DMS 273 (cell line): ENCODE data around the gene HMGCL.
"Not testable (repeated sequence)": the region's sequence is repeated elsewhere in the genome, so short reads cannot be mapped to it uniquely, and the experiment has no call there.

Source experiments
- DNase-seq: peaks from one replicate; lab custom pipeline; 2025; ENCODE audit not compliant: unreplicated experiment; lab: John Stamatoyannopoulos, UW

The HMGCL gene

DNA sequence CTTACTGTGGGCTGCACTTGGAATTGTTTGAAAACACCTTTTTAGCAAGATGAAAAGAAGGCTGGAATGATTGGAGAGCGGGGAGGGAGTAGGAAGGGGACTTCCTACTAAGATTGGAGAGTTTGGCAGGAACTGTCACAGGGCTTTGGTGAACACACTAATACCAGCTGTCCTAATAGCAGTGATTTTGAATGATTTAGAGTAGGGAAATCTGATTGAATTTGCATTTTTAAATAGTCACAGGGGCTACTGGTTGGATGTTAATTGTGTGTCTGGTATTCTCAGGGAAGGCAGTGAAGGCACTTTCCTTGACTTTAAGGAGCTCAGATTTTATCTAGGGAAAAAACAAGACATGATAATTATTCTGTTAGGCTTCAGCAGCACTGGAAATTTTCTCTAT, 2.5 kb upstream of the HMGCL start:
- DNase-seq = no peak

DNA sequence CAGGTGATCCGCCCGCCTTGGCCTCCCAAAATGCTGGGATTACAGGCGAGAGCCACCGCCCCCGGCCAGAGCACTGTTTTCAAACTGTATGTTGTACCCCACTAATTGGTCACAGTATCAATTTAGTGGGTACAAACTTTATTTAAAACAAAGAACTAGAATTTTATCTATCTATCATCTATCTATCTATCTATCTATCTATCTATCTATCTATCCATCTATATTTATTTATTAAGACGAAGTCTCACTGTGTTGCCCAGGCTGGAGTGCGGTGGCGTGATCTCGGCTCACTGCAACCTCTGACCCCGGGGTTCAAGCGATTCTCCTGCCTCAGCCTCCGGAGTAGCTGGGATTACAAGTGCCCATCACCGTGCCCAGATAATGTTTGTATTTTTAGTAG, 1.4 kb upstream of the HMGCL start:
- DNase-seq = not testable (repeated sequence)

DNA sequence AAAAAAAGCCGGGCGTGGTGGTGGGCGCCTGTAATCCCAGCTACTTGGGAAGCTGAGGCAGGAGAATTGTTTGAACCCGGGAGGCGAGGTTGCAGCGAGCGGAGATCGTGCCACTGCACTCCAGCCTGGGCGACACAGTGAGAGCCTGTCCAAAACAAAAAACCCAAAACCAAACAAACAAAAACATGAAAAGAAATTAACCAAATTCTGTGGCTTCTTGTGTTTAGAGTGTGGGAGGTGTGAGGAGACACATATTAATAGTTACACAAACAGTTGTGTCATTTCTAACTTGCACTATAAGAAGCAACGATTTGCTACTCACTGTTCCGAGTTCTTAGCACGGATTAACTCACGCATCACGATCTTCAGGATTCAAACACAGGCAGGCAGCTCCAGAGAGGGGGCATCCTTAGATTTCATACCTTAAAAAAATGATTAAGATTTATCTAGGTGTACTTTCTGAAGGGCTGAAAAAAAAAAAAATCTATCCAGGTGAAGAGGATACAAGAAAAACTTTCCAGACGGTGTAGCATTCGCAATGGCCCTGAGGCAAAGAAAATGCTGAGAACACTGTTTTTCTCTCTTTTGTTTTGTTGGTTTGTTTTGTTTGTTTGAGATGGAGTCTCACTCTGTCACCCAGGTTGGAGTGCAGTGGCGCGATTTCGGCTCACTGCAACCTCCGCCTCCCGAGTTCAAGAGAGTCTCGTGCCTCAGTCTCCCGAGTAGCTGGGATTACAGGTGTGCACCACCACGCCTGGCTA, 713 bp upstream of the HMGCL start:
- DNase-seq = no peak

DNA sequence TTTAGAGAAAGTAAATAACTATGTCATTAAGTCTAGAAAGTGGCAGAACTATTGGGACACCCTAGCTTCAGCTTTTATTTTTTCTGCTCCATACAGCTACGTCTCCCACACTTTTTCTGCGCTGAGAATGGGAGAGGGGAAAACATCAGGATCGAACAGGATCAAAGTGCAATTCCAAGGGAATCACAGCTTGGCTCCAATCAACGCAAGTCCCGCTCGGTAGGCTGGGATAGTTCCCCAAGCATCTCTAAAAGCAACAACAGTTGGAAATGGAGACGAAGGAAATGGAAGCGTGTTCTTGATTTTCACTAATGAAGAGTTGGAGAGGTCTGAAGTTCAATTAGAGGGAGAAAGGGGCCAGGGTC, 536 bp downstream of the HMGCL start:
- peak; percentile 43 for DNase-seq

DNA sequence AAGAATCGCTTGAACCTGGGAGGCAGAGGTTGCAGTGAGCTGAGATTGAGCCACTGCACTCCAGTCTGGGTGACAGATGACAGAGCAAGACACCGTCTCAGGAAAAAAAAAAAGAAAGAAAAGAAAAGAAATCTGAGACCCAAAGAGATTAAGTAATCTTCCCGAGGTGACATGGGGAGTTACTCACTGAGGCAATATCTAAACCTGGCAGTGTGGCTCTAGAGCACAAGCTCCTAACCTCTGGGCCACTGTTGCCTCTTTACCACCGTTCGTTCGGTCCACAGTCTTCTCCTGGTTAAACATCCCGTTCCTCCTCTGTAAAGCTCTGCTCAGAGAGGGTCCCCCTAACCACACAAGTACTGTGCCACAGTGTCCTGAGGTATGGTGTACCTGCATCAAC, 1.5 kb downstream of the HMGCL start:
- no peak for DNase-seq

DNA sequence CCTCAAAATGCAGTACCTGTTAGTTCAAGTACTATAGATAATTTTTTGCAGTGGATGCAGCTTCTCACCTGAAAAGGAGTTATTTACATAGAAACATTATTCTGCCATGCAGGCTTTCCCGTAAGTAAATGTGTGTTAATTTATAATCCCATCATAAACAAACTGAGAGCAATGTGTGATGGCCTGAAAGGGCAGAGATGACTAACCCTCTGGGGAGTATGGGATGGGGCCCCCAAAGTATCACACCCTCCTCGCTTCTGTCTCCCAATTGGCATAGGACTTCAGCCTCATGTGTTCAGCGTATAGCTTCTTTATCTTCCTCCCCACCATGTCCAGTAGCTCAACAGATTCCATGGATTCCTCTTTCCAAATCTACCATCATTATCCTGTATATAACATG, 7.6 kb downstream of the HMGCL start:
- no peak for DNase-seq

DNA sequence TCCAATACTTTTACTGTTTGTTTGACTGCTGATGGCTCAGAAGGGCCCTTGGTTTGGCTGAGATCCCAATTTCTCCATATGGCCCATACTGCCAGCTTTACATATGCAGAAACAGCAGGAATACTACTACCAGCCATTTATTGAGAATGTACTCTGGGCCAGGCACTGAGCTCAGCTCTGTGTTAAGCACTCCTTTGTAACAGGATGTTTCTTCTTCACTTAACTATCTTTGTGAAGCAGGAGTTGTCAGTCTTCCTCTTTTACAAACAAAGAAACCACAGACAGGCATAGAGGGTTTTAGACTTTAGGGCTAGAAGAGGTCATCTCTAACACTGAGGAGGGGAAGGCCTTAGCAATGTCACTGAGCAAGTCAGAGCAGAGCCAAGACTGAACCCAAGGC, 8.3 kb downstream of the HMGCL start:
- peak; percentile 81 for DNase-seq

DNA sequence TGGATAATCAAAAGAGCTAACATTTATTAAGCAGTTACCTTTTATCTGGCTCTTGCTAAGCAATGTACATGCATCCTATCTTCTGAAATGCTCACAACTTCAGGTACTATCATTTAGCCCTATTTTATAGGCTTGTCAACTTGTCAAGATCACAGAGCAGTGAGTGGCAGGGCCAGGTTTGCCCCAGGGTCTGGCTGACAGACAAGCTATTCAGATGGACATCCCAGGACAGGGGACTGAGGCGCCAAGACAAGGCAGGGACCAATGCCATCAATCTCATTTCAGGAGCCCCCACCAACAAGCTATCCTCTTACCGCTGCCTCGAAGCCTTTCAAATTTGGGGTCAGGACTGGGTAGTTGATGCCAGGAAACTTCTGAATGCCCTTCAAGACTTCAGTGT, 8.9 kb downstream of the HMGCL start:
- no peak for DNase-seq

DNA sequence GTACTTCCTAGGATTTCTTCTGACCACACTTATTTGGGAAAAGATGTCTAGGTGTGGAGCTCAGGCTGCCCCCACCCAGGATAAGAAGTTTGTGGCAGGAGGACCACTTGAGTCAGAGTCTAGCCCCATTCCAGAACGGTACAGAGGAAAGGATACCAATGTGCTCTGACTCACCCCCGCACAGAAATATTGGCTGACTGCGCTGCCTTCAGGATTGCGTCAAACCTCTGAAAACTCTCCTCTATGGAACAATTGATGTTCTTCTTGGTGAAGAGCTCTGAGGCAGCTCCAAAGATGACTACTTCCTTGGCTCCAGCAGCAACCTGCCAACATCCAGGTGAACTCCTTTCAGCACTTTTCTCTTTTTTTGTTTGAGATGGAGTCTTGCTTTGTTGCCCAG, 11.2 kb downstream of the HMGCL start:
- no peak for DNase-seq

DNA sequence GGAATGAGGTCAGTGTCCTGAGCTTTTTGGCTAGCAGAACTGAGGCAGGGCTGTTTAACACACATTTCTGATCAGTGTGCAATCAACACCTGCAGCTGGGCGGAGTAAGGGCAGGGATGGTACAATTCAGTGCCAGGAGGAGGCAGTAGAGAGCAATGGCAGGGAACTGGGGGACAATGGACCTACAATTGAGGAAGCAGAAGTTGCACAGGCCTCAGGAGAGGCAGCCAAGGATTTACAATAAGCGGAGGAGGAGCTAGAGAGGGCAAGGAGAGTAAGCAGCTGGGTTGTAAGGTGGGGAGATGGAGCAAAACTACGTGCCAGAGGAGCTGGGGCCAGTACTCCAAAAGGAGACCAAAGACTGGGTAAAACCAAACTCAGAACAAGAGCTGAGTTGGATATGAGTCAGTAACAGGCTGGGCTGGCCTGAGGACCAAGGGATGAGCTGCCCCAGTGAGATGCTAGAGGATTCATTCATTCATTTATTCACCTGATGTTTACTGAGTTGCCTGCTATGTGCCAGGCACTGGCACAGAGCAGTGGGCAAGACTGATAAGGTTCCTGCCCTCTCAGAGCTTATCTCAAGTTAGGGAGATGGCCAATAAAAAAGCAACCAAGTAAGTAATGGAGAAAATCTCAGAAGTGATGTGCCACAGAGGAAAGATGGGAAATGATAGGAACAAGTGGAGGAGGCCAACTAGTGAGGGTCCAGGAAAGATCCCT, 14.2 kb downstream of the HMGCL start:
- peak; percentile 71 for DNase-seq

DNA sequence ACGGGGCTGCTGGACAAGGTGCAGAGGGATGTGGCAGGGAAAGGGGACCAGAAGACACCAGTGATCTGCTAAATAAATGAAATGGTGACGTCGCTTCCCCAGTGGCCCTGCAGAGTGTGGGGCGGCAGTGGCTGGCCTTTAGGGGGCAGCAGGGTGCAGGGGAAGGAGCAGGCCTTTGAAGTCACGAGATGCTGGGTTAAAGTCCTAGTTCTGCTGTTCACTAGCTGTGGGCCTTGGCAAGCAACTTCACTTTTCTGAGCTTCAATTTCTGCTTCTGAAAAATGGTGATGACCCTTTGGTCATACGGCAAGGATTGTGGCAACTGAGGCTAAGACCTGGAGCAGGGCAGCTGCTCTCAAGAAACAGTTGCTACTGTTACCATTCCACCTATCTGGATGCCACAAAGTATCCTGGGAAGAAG, 15.5 kb downstream of the HMGCL start:
- peak; percentile 88 for DNase-seq

DNA sequence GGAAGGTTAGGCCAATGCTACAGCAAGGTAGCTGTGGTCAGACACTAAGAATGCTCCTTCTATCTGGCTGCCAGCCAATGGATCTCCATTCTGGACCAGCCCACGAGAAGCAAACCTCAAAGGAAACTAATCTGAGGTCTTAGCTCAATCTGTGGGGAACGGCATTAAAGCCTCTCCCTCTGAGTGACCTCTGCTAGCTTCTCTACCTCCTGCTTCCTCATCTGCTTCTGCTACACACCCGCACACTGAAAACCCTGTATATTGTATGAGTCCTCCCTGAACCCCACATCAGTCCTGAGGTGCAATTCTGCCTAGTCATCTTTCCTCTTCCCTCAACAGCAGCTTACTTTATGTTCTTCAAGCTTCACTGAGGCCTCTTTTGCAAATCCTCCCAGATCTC, 17.8 kb downstream of the HMGCL start:
- DNase-seq = no peak

DNA sequence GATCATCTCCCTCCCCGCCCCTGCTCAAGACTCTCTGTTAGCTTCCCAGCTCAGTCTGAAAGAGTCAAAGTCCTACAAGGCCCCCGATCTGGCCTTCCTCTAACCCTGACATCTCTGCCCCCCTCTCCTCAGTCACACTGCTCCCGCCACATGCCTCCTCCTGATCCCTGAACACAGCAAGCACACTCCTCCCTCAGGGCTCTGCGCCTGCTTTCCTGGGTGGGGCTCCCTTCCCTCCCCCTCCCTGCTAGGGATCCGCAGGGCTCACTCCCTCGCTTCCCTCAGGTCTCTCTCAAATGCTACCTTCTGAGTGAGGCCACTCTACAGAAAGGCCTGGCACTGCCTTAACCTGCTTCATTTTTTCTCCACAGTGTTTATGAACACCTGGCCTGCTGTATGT, 18.9 kb downstream of the HMGCL start:
- no peak for DNase-seq

DNA sequence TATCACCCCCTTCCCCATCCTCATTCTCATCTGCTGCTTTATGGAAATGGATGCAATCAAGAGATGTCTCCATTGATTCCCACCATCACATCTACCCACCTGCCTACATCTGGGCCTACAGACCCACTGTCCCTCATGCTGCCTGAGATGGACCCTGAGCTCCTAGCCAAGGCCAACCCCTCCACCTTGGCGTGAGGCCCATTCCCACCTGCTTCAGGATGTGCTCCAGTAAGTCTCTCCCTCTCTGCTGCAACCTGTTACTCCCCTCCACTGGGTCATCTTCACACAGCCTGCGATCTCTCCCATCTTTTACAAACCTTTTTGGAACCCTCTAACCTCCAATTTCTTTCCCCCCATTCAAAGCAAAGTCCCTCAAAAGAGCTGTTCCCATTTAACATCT, 20.2 kb downstream of the HMGCL start:
- no peak for DNase-seq

DNA sequence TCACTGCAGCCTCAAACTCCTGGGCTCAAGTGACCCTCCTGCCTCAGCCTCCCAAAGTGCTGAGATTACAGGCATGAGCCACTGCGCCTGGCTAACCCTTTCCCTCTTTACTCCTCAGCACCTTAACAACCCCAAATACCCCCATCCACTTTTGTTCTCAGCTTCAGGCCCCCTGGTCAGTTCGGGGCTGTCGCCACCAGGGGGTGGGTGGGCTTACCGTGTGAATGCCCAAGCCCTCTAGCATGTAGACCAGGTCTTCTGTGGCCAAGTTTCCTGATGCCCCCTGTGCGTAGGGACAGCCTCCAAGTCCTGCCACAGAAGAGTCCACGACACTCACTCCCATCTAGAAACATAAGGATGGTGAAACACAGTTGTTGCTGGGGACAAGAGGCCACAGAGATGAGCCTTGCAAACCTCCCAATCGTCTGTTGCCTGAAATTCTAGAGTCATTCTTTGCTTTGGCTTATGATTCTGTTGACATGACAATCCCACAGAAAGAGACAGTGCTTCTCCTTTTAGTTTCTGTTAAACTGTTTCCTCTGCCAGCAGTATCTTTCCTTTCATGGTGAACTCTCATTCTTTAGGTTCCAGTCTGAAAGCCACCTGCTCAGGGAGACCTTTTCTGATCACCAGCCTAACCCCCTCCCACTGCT, 20.9 kb downstream of the HMGCL start:
- peak; percentile 33 for DNase-seq

DNA sequence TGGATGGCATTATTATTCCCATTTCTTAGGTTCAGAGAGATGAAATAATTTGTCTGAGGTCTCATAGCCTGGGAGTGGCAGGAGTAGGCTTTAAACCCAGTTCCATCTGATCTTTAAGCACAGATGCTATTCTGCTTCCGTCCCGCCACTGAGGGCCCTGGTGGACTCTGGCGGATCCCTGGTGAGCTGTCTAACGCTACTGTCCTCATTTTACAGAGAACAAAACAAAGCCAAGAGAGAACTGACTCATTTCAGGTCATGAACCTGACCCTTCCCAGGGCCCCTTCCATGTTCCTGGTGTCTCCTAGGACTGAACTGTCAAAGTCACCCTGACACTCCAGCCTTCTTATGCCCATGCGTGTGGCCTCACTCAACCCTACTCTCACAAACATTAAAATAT, 21.6 kb downstream of the HMGCL start:
- DNase-seq = no peak

DNA sequence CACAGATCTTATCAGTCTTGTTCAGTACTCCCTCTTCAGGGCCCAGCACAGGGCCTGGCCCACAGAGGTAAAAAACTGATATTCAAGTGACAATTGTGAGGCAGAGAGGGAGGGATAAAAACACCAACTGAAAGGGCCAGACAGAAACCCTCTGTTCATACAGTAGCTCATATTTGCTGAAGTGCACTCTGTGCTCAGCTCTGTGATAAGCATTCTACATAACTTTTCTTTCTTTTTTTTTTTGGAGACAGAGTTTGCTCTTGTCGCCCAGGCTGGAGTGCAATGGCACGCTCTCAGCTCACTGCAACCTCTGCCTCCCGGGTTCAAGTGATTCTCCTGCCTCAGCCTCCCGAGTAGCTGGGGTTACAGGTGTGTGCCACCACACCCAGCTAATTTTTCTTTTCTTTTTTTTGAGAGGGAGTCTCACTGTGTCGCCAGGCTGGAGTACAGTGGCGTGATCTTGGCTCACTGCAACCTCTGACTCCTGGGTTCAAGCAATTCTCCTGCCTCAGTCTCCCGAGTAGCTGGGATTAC, 22.4 kb downstream of the HMGCL start:
- not testable (repeated sequence) for DNase-seq

DNA sequence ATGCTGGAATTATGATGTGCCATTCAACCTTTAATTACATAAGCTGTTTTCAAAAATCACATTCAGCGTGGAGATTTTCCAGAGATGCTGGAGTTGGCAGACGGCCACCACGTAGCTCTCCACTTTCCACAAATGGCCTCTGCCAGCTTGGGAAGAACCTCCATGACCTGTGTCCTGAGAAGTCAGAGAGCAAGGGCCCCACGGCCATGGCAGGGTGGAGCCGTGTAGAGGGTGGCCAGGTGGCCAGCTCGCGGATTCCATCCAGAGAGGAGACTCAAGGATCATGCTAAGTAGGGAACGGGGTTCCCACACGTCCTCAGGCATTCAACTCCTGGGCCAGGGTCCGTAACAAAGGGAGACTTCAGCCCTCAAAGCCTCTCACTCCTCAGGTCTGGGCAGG, 23.4 kb downstream of the HMGCL start:
- peak; percentile 44 for DNase-seq

DNA sequence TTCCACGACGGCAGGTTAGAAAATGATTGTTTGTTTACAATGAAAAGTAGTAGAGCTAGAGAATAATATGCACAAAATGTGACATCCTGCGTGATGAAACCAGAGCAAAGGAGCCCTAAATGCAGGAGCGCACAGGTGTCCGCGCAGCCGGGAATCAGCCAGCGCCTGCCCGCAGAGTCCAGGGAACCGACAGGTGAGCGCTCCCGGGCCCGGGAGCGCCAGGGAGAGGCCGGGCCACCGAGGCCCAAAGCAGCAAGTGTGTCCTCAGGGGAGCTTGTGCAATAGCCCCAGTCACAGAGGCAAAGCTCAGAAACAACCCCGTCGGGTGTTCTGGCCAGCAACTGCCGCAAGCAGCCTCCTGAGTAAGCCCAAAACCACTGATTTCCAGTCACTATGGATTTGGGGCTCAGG, 23.9 kb downstream of the HMGCL start:
- DNase-seq = no peak

DNA sequence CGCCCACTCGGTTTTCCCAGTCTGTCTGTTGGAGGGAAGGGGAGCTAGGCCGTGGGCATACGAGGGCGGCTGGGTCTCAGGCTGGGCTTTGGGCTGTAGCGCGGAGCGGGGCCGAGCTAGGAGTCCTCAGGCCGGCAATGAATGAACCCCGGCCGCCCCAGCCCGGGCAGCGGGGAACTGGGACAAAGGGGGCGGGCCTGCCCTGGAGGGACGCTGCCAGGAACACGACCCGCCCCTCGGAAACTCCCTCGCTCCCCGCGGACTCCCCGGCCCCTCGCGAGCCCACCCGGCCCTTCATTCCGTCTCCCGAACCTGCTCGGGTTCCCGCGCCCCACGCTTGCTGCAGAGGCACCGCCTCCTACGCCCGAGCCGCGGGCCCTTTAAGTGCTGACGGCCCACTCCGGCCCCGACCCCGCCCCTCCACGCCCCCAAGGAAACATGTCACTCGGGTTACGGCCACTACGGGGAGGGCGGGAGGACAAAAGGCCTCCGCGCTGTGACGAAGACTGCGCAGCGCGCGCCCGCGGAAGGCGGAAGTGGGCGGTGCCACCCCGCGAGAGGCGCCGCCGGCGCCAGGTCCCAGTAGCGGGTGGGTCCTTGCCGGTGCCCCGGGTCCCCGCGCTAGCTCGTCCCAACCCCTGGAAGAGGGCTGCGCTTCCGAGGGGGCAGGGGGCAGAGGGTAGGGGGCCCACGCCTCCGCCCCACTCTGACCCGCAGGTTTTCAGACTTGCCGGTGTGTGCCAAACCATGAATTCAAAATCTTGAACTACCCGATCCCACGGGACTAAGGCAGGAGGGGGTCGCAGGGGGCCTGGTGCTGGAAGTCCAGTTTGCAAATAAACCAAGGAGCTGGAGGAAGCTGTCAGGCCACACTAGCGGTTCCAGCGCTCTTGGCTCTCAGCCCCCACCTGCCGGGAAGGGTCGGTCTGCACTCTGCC, 24.6 kb downstream of the HMGCL start, which contains the start of gene GALE:
Gene GALE (minus strand): TSS at position 355 of the 938 bp plus-strand sequence. CDS start 1,747 bp downstream, outside the sequence.
- DNase-seq = peak; percentile 95
